ENCODE data around the gene AREG.

AREG gene

DNA sequence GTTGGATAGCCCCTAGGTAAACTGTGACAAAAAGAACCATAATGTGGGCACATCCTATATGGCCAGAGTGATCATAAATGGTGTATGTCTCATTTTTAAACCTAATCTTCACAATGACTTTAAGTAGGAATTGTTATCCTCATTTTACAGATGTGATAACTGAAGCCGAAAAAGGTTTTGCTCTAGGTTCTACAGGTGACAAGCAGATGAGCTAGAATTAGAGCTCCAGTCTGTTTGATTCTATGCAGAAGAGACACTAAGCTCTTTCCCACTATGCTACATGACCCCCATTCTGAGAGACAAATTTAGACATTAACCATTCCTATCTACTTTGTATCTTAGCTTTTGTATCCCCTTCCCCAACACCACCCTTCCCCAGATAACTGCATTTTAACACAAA is 2.0 kb downstream of the AREG start:
- TF ChIP-seq POLR2A (IDR thresholded peaks at IDR 0.05; ENCODE audit: low read depth, low read length) (no peak), TAF1 (IDR thresholded peaks at IDR 0.05; ENCODE audit: low read depth, low read length) (no peak), SPI1 (IDR thresholded peaks at IDR 0.05; ENCODE audit: low read depth, low read length) (no peak), POLR2AphosphoS5 (IDR thresholded peaks at IDR 0.05; ENCODE audit: low read depth, low read length) (no peak), POU2F2 (IDR thresholded peaks at IDR 0.05; ENCODE audit: low read depth, low read length) (no peak), PAX5 (IDR thresholded peaks at IDR 0.05; ENCODE audit: insufficient read depth, low read length, severe bottlenecking) (no peak)
- FAIRE-seq (no peak), DNase-seq (ENCODE audit: insufficient read length, low spot score) (no peak)

DNA sequence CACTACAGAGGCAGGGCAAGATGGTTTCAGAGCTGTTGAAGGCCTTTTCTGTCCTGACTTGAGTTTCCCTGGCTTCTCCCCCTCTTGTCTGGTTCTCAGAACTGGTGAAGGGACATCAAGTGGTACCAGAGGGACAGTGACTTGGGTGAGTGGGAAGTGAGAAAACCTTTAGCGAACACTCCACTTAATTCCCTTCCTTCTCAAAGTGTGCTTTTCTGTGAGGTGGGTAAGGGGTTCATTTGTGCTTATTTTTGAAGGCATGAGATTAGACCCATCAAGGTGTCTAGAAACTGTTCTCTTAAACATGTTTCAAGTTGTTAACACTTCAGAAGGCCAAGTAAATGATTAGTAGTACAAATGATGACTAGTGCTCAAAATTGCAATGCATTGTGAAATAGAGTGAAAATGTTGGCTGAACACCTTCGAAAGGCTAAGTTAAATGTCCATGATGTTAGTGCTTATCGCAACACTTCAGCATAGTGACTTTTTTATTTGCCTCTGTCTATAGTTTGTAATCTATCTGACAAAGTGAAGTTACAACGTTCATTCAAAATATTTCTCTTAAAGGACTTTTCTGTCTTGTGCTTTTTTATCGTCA is 2.8 kb downstream of the AREG start:
- TF ChIP-seq POLR2A (IDR thresholded peaks at IDR 0.05; ENCODE audit: low read depth, low read length) (no peak), POU2F2 (IDR thresholded peaks at IDR 0.05; ENCODE audit: low read depth, low read length) (no peak), SPI1 (IDR thresholded peaks at IDR 0.05; ENCODE audit: low read depth, low read length) (no peak), TAF1 (IDR thresholded peaks at IDR 0.05; ENCODE audit: low read depth, low read length) (no peak), PAX5 (IDR thresholded peaks at IDR 0.05; ENCODE audit: insufficient read depth, low read length, severe bottlenecking) (no peak), POLR2AphosphoS5 (IDR thresholded peaks at IDR 0.05; ENCODE audit: low read depth, low read length) (no peak)
- DNase-seq (ENCODE audit: insufficient read length, low spot score) (no peak), FAIRE-seq (no peak)

- no peak for FAIRE-seq
- no peak for DNase-seq (ENCODE audit: insufficient read length, low spot score)
- TF ChIP-seq PAX5 (IDR thresholded peaks at IDR 0.05; ENCODE audit: insufficient read depth, low read length, severe bottlenecking) (no peak), SPI1 (IDR thresholded peaks at IDR 0.05; ENCODE audit: low read depth, low read length) (no peak)
These were observed 4.8 kb downstream of the AREG start for GRCh38 chr4:74449571-74450297.

GRCh38 chr4:74450298-74450683 is 5.4 kb downstream of the AREG start:
- TF ChIP-seq POLR2AphosphoS5 (IDR thresholded peaks at IDR 0.05; ENCODE audit: low read depth, low read length), result no peak
- no peak for TF ChIP-seq SPI1 (IDR thresholded peaks at IDR 0.05; ENCODE audit: low read depth, low read length)
- TF ChIP-seq PAX5 (IDR thresholded peaks at IDR 0.05; ENCODE audit: insufficient read depth, low read length, severe bottlenecking), result no peak
- no peak for TF ChIP-seq TAF1 (IDR thresholded peaks at IDR 0.05; ENCODE audit: low read depth, low read length)
- TF ChIP-seq POU2F2 (IDR thresholded peaks at IDR 0.05; ENCODE audit: low read depth, low read length), result no peak
- no peak for TF ChIP-seq POLR2A (IDR thresholded peaks at IDR 0.05; ENCODE audit: low read depth, low read length)
- FAIRE-seq (no peak), DNase-seq (ENCODE audit: insufficient read length, low spot score) (no peak)

- TF ChIP-seq POLR2A (IDR thresholded peaks at IDR 0.05; ENCODE audit: low read depth, low read length) (no peak), PAX5 (IDR thresholded peaks at IDR 0.05; ENCODE audit: insufficient read depth, low read length, severe bottlenecking) (no peak), TAF1 (IDR thresholded peaks at IDR 0.05; ENCODE audit: low read depth, low read length) (no peak), POLR2AphosphoS5 (IDR thresholded peaks at IDR 0.05; ENCODE audit: low read depth, low read length) (no peak), POU2F2 (IDR thresholded peaks at IDR 0.05; ENCODE audit: low read depth, low read length) (no peak), SPI1 (IDR thresholded peaks at IDR 0.05; ENCODE audit: low read depth, low read length) (no peak)
- DNase-seq (ENCODE audit: insufficient read length, low spot score), result no peak
- no peak for FAIRE-seq
These were observed 6.3 kb downstream of the AREG start for GRCh38 chr4:74451214-74451661.

DNA sequence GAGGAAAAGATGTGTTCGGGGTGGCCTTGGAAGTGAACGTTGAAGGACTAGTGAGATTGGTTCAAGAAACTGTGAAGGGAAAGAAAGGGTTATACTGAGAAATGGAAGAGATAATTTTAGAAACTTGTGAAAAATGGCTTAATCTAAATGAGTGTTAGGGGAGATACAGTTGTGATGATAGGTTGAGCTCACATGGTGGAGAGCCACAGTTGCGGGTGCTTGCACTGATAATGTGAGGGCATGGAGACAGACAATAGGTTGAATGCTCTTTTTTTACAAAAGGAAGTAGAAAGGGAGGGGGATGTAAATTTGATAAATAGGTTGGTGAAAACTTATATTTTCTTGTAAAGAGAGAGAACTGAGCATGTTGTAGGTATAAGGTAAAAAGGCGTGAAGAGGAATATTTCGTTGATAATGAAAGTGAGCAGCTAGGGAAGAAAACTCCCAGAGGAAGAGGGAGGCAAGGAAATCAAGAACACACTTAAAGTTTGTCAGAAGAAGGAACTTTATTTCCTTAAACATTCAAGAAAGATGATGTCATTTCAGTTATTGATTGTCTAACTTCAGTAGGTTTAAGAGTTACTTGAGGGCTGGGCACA is 8.2 kb downstream of the AREG start:
- FAIRE-seq, result no peak
- no peak for TF ChIP-seq POLR2AphosphoS5 (IDR thresholded peaks at IDR 0.05; ENCODE audit: low read depth, low read length)
- TF ChIP-seq TAF1 (IDR thresholded peaks at IDR 0.05; ENCODE audit: low read depth, low read length), result no peak
- DNase-seq (ENCODE audit: insufficient read length, low spot score), result no peak

- DNase-seq (ENCODE audit: insufficient read length, low spot score) (no peak), FAIRE-seq (no peak)
- TF ChIP-seq SPI1 (IDR thresholded peaks at IDR 0.05; ENCODE audit: low read depth, low read length) (no peak), POLR2AphosphoS5 (IDR thresholded peaks at IDR 0.05; ENCODE audit: low read depth, low read length) (no peak), TAF1 (IDR thresholded peaks at IDR 0.05; ENCODE audit: low read depth, low read length) (no peak), POLR2A (IDR thresholded peaks at IDR 0.05; ENCODE audit: low read depth, low read length) (no peak), PAX5 (IDR thresholded peaks at IDR 0.05; ENCODE audit: insufficient read depth, low read length, severe bottlenecking) (no peak), POU2F2 (IDR thresholded peaks at IDR 0.05; ENCODE audit: low read depth, low read length) (no peak)
These were observed 9.2 kb downstream of the AREG start for GRCh38 chr4:74453829-74454742.

DNA sequence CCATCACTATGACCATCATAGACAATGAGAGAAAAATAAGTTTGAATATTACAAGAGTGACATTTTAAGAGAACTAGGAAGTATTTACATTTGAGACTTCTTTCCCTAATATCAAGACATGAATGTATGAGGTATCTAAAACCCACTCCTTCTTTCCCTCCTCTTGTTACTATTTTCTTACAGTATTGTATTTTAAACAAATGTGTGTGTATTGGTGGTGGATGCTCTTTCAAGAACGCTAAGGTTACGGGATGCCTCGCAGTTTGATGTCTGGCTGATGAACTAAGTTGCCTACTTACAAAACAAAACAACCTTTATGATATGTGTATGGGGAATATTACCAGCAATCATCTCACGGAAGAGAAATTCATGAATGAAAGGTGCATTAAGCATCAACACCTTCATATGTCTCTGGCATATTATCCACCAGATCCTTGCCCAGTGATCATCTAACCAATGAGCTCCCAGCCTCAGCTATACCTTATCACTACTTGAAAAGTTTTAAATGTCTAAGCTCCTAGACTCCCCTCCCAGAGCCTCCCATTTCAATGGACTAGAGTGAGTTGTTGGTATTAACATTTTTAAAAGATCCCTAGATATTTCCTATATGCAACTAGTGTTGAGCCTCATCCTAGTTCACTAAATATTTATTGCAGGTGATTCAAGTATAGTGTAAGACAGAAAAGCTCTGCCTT is 10.6 kb downstream of the AREG start:
- DNase-seq (ENCODE audit: insufficient read length, low spot score) (no peak), FAIRE-seq (no peak)
- TF ChIP-seq POU2F2 (IDR thresholded peaks at IDR 0.05; ENCODE audit: low read depth, low read length), result no peak
- TF ChIP-seq PAX5 (IDR thresholded peaks at IDR 0.05; ENCODE audit: insufficient read depth, low read length, severe bottlenecking), result no peak

All from GM12891 (cell line).